ENCODE results near the gene WBP2.

WBP2 gene

DNA sequence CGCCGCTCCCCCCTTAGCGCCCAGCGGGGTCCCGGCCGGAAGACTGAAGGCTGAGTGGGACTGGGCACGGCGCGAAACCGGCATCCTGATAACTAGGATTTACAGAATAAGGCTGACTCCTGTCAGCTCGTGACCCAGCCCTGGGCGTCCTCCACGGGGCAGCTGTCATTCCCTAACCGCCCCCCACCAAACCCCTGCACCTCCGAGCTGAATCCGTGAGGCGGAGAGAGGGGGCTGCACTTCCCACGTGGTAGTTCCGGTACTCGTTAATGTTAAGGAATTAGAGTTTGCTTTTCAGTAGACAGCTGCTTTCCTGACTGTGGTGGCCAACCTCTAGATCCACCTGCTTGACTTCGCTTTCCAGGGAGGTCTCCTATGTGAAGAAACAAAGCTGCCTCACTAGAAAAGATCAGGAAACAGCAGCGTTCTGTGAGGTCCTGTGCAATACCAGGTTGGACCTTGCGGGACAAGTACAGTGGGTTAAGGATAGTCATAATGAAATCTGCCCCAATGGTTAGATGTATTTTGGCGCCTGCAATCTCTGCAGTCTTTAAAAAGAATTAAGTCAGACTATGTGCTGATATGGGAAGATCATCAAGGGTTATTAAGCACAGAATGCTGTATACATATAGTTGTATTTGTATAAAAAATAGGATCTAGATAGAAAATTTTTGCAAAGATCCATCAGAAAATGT lies 1.1 kb upstream of the WBP2 start (continued):
- TF ChIP-seq ZNF837 (tag by site-specific recombination; IDR thresholded peaks at IDR 0.05) (no peak), ZNF335 (tag by site-specific recombination; conservative IDR thresholded peaks at IDR 0.05) (peak; percentile 47; the same call in 1 of the 2 replicates), MZF1 (tag by site-specific recombination; IDR thresholded peaks at IDR 0.05; ENCODE audit: borderline replicate concordance) (0 out of 2 replicates have a peak, but pooled peaks have one; percentile 3), ZNF341 (tag by site-specific recombination; IDR thresholded peaks at IDR 0.05; ENCODE audit: low read depth) (no peak), YY2 (tag by site-specific recombination; IDR thresholded peaks at IDR 0.05) (0 out of 2 replicates have a peak, but pooled peaks have one; percentile 6), ZNF132 (tag by site-specific recombination; IDR thresholded peaks at IDR 0.05; ENCODE audit: borderline replicate concordance) (no peak), ZIC2 (tag by site-specific recombination; IDR thresholded peaks at IDR 0.05) (no peak), ZNF660 (tag by site-specific recombination; IDR thresholded peaks at IDR 0.05) (no peak; the same call in 1 of the 2 replicates)
- TF ChIP-seq, protein P1, sequence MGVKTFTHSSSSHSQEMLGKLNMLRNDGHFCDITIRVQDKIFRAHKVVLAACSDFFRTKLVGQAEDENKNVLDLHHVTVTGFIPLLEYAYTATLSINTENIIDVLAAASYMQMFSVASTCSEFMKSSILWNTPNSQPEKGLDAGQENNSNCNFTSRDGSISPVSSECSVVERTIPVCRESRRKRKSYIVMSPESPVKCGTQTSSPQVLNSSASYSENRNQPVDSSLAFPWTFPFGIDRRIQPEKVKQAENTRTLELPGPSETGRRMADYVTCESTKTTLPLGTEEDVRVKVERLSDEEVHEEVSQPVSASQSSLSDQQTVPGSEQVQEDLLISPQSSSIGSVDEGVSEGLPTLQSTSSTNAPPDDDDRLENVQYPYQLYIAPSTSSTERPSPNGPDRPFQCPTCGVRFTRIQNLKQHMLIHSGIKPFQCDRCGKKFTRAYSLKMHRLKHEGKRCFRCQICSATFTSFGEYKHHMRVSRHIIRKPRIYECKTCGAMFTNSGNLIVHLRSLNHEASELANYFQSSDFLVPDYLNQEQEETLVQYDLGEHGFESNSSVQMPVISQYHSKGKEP (tag by site-specific recombination; IDR thresholded peaks at IDR 0.05), result no peak

DNA sequence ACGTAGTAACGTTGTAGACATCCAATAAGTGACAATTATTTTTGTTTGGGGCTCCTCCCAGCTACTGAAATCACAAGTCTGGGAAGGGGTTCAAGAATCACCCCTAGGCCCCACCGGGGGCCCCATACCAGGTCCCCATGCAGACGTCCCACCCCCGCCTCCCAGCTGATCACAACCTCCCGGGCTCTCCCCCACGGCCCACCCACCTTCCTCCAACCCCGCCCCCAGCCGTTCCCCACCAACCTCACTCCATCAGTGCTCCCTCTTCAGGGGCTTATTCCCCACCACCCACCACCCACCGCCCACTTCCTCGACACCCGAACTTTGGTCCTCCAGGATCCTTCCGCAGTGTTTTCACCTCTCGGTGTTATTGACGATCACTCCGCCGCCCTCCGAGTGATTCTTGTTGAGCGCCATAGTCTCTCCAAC lies 240 bp downstream of the WBP2 start:
- Histone ChIP-seq H3K4me1 (ENCODE audit: control insufficient read depth, insufficient read depth, low read length) (peaks cover 8% of the 10 kb centered on the region), H3K27ac (ENCODE audit: extremely low read depth, low read depth, low read length) (peak overlapping the region; percentile 61), H3K9me3 (ENCODE audit: control insufficient read depth, insufficient read depth, low read depth, low read length) (no peaks in the 10 kb centered on the region), H3K36me3 (ENCODE audit: control insufficient read depth in 2 of 2, insufficient read depth in 1 of 2, low read length in 2 of 2) (peaks cover 7 to 17% of the 10 kb centered on the region in 2 experiments), H3K4me3 (ENCODE audit: low read depth, low read length) (peak overlapping the region; percentile 74)
- CTCF ChIA-PET, result interaction anchor here (0.5 to 3.8 kb wide), 15 partner anchors 8 to 163 kb away, joined by 3 to 13 read pairs (median 4); partner anchors contain the start of genes MRPL38, TRIM47, TRIM65 and UNK
- POLR2A ChIA-PET, result interaction anchor here (0.5 to 4.1 kb wide), 61 partner anchors 9 to 1558 kb away, joined by 3 to 34 read pairs (median 5); partner anchors contain the start of genes ACOX1, FBF1, GALK1 and MRPL38
- TF ChIP-seq SCRT1 (tag by site-specific recombination; IDR thresholded peaks at IDR 0.05; ENCODE audit: borderline replicate concordance) (no peak), ZNF600 (tag by site-specific recombination; IDR thresholded peaks at IDR 0.05) (no peak), WT1 (tag by site-specific recombination; IDR thresholded peaks at IDR 0.05) (no peak), YY1 (tag by site-specific recombination; IDR thresholded peaks at IDR 0.05) (no peak), GLIS2 (tag by site-specific recombination; IDR thresholded peaks at IDR 0.05) (peak; percentile 77), ZNF175 (tag by site-specific recombination; IDR thresholded peaks at IDR 0.05) (no peak), ZNF23 (tag by site-specific recombination; IDR thresholded peaks at IDR 0.05; ENCODE audit: borderline replicate concordance) (no peak)
- TF ChIP-seq, protein P2, sequence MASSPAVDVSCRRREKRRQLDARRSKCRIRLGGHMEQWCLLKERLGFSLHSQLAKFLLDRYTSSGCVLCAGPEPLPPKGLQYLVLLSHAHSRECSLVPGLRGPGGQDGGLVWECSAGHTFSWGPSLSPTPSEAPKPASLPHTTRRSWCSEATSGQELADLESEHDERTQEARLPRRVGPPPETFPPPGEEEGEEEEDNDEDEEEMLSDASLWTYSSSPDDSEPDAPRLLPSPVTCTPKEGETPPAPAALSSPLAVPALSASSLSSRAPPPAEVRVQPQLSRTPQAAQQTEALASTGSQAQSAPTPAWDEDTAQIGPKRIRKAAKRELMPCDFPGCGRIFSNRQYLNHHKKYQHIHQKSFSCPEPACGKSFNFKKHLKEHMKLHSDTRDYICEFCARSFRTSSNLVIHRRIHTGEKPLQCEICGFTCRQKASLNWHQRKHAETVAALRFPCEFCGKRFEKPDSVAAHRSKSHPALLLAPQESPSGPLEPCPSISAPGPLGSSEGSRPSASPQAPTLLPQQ (tag by site-specific recombination; IDR thresholded peaks at IDR 0.05), result no peak
- TF ChIP-seq, protein P3, sequence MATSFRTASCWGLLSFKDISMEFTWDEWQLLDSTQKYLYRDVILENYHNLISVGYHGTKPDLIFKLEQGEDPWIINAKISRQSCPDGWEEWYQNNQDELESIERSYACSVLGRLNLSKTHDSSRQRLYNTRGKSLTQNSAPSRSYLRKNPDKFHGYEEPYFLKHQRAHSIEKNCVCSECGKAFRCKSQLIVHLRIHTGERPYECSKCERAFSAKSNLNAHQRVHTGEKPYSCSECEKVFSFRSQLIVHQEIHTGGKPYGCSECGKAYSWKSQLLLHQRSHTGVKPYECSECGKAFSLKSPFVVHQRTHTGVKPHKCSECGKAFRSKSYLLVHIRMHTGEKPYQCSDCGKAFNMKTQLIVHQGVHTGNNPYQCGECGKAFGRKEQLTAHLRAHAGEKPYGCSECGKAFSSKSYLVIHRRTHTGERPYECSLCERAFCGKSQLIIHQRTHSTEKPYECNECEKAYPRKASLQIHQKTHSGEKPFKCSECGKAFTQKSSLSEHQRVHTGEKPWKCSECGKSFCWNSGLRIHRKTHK (tag by site-specific recombination; IDR thresholded peaks at IDR 0.05), result no peak
- TF ChIP-seq, protein P4, sequence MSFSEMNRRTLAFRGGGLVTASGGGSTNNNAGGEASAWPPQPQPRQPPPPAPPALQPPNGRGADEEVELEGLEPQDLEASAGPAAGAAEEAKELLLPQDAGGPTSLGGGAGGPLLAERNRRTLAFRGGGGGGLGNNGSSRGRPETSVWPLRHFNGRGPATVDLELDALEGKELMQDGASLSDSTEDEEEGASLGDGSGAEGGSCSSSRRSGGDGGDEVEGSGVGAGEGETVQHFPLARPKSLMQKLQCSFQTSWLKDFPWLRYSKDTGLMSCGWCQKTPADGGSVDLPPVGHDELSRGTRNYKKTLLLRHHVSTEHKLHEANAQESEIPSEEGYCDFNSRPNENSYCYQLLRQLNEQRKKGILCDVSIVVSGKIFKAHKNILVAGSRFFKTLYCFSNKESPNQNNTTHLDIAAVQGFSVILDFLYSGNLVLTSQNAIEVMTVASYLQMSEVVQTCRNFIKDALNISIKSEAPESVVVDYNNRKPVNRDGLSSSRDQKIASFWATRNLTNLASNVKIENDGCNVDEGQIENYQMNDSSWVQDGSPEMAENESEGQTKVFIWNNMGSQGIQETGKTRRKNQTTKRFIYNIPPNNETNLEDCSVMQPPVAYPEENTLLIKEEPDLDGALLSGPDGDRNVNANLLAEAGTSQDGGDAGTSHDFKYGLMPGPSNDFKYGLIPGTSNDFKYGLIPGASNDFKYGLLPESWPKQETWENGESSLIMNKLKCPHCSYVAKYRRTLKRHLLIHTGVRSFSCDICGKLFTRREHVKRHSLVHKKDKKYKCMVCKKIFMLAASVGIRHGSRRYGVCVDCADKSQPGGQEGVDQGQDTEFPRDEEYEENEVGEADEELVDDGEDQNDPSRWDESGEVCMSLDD (tag by site-specific recombination; IDR thresholded peaks at IDR 0.05), result 0 out of 2 replicates have a peak, but pooled peaks have one; percentile 26
- TF ChIP-seq, protein P5, sequence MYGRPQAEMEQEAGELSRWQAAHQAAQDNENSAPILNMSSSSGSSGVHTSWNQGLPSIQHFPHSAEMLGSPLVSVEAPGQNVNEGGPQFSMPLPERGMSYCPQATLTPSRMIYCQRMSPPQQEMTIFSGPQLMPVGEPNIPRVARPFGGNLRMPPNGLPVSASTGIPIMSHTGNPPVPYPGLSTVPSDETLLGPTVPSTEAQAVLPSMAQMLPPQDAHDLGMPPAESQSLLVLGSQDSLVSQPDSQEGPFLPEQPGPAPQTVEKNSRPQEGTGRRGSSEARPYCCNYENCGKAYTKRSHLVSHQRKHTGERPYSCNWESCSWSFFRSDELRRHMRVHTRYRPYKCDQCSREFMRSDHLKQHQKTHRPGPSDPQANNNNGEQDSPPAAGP (tag by site-specific recombination; IDR thresholded peaks at IDR 0.05), result peak; percentile 42; the same call in 1 of the 2 replicates
- TF ChIP-seq, protein P6, sequence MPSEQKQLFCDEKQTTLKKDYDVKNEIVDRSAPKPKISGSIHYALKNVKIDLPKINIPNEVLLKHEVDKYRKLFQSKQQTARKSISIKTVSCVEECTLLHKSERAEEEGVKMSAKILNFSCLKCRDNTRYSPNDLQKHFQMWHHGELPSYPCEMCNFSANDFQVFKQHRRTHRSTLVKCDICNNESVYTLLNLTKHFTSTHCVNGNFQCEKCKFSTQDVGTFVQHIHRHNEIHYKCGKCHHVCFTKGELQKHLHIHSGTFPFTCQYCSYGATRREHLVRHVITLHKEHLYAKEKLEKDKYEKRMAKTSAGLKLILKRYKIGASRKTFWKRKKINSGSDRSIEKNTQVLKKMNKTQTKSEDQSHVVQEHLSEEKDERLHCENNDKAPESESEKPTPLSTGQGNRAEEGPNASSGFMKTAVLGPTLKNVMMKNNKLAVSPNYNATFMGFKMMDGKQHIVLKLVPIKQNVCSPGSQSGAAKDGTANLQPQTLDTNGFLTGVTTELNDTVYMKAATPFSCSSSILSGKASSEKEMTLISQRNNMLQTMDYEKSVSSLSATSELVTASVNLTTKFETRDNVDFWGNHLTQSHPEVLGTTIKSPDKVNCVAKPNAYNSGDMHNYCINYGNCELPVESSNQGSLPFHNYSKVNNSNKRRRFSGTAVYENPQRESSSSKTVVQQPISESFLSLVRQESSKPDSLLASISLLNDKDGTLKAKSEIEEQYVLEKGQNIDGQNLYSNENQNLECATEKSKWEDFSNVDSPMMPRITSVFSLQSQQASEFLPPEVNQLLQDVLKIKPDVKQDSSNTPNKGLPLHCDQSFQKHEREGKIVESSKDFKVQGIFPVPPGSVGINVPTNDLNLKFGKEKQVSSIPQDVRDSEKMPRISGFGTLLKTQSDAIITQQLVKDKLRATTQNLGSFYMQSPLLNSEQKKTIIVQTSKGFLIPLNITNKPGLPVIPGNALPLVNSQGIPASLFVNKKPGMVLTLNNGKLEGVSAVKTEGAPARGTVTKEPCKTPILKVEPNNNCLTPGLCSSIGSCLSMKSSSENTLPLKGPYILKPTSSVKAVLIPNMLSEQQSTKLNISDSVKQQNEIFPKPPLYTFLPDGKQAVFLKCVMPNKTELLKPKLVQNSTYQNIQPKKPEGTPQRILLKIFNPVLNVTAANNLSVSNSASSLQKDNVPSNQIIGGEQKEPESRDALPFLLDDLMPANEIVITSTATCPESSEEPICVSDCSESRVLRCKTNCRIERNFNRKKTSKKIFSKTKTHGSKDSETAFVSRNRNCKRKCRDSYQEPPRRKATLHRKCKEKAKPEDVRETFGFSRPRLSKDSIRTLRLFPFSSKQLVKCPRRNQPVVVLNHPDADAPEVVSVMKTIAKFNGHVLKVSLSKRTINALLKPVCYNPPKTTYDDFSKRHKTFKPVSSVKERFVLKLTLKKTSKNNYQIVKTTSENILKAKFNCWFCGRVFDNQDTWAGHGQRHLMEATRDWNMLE (tag by site-specific recombination; conservative IDR thresholded peaks at IDR 0.05; ENCODE audit: low read depth), result no peak

Measured in HEK293 (cell line).